Liver (tissue), 9 donors: Measurements from ENCODE around the gene UTP4. TPM values are rescaled to one million over a fixed set of nuclear protein-coding genes. Genes with fewer than 3 reads are reported as not detected.

ENCODE experiments used
- DNase-seq: peaks from one replicate; pipeline ENCODE4 v3.0.0-alpha.2; 2017; ENCODE audit warnings: low spot score
- H3K27ac ChIP-seq, 2 donors: one replicate each; pipeline ENCODE4 v1.7.0; 2013; ENCODE audit warnings: inconsistent platforms in 2 of 2, low read length in 2 of 2, control low read depth in 1 of 2, low read depth in 1 of 2, mild to moderate bottlenecking in 1 of 2
- H3K27me3 ChIP-seq, 4 donors: one replicate each; pipeline versions ENCODE4 v1.6.1 to v1.7.0; 2013; ENCODE audit warnings: low read length in 3 of 4, inconsistent platforms in 1 of 4, mild to moderate bottlenecking in 1 of 4, moderate library complexity in 1 of 4; ENCODE audit not compliant: control insufficient read depth in 4 of 4, insufficient read depth in 4 of 4
- H3K36me3 ChIP-seq, 4 donors: one replicate each; pipeline versions ENCODE4 v1.6.1 to v1.7.0; 2013; ENCODE audit warnings: low read length in 3 of 4, mild to moderate bottlenecking in 3 of 4, low read depth in 1 of 4, moderate library complexity in 1 of 4; ENCODE audit not compliant: control insufficient read depth in 4 of 4, insufficient read depth in 3 of 4
- H3K4me1 ChIP-seq, 4 donors: one replicate each; pipeline versions ENCODE4 v1.6.1 to v1.7.0; 2013; ENCODE audit warnings: low read length in 3 of 4, mild to moderate bottlenecking in 3 of 4, moderate library complexity in 1 of 4; ENCODE audit not compliant: control insufficient read depth in 4 of 4, insufficient read depth in 4 of 4
- H3K4me3 ChIP-seq, 3 donors: one replicate each; pipeline versions ENCODE4 v1.6.1 to v1.7.0; 2013; ENCODE audit warnings: low read length in 3 of 3, control low read depth in 1 of 3, low read depth in 1 of 3, mild to moderate bottlenecking in 1 of 3
- H3K9ac ChIP-seq, 2 donors: one replicate each; pipeline ENCODE4 v1.7.0; 2013; ENCODE audit warnings: low read length in 2 of 2, mild to moderate bottlenecking in 2 of 2, moderate library complexity in 2 of 2, control low read depth in 1 of 2, low read depth in 1 of 2
- H3K9me3 ChIP-seq, 4 donors: one replicate each; pipeline versions ENCODE4 v1.6.1 to v1.7.0; 2013; ENCODE audit warnings: low read length in 3 of 4; ENCODE audit not compliant: control insufficient read depth in 4 of 4
- ATF3 ChIP-seq: IDR thresholded peaks from 2 replicates; pipeline ENCODE4 v1.6.1; 2016; ENCODE audit warnings: antibody characterized with exemption
- CTCF ChIP-seq: fragments of 150-350 bp; IDR thresholded peaks from 2 replicates; pipeline ENCODE4 v1.5.1; 2017; ENCODE audit warnings: improper control_type of control experiment, low read depth, low read length; ENCODE audit not compliant: missing input control
- EGR1 ChIP-seq, 2 donors: IDR thresholded peaks; 2 replicates each; pipeline ENCODE4 v1.6.1; 2016 to 2018; ENCODE audit warnings: antibody characterized with exemption in 2 of 2, low read depth in 2 of 2
- FOXA1 ChIP-seq: IDR thresholded peaks from 2 replicates; pipeline ENCODE4 v1.6.1; 2016; ENCODE audit warnings: antibody characterized with exemption
- GABPA ChIP-seq, 2 donors: IDR thresholded peaks in 1 of 2; conservative IDR thresholded peaks in 1 of 2; 2 replicates each; pipeline ENCODE4 v1.6.1; 2016; ENCODE audit warnings: antibody characterized with exemption in 2 of 2, mild to moderate bottlenecking in 1 of 2, moderate library complexity in 1 of 2
- HNF4A ChIP-seq, 2 donors: conservative IDR thresholded peaks; 2 replicates each; pipeline ENCODE4 v1.6.1; 2016; ENCODE audit warnings: antibody characterized with exemption in 2 of 2, mild to moderate bottlenecking in 2 of 2
- HNF4G ChIP-seq: IDR thresholded peaks from 2 replicates; pipeline ENCODE4 v1.6.1; 2016; ENCODE audit warnings: antibody characterized with exemption
- JUND ChIP-seq, 2 donors: IDR thresholded peaks; 2 replicates each; pipeline ENCODE4 v1.6.1; 2016; ENCODE audit warnings: antibody characterized with exemption in 2 of 2
- MAX ChIP-seq: IDR thresholded peaks from 2 replicates; pipeline ENCODE4 v1.6.1; 2016; ENCODE audit warnings: antibody characterized with exemption
- RAD21 ChIP-seq, 2 donors: IDR thresholded peaks; 2 replicates each; pipeline ENCODE4 v1.6.1; 2016; ENCODE audit warnings: antibody characterized with exemption in 2 of 2, mild to moderate bottlenecking in 2 of 2
- SP1 ChIP-seq: IDR thresholded peaks from 2 replicates; pipeline ENCODE4 v1.6.1; 2018; ENCODE audit warnings: antibody characterized with exemption, mild to moderate bottlenecking
- TAF1 ChIP-seq: conservative IDR thresholded peaks from 2 replicates; pipeline ENCODE4 v1.6.1; 2016; ENCODE audit warnings: antibody characterized with exemption, mild to moderate bottlenecking
- WGBS: extraction: QIAGEN DNeasy Blood & Tissue Kit; methylation state at CpG from one replicate; pipeline ENCODE4 v1.1.7; 2013; 5-methylcytosine and 5-hydroxymethylcytosine counted together
- polyA plus RNA-seq, 2 donors: library from polyadenylated mRNA; stranded (reverse) in 1 of 2; unstranded in 1 of 2; fragments of 200-250 nt in 1 of 2; fragments of >200 nt in 1 of 2; fragmentation: Nextera tagmentation in 1 of 2; extraction: Ambion mirVana in 1 of 2; gene quantifications; one replicate each; pipeline versions ENCODE4 v1.2.1 to v1.2.3, GENCODE V29; 2013 to 2015
- total RNA-seq, 2 donors: library from RNA; depleted of rRNA; stranded (reverse); fragments of >200 nt; gene quantifications; one replicate each; pipeline ENCODE4 v1.2.3, GENCODE V29; 2014
- donor health status: healthy.
- donor health status: healthy.
- donor health status: healthy.
- donor health status: healthy.
- donor health status: healthy.

Gene UTP4
- total and polyA plus RNA-seq, 4 donors = 11.3 to 13.8 (median 12.4) TPM

- no peak for TF ChIP-seq CTCF
- TF ChIP-seq ATF3 = no peak
- no peak for TF ChIP-seq HNF4A (conservative IDR thresholded peaks at IDR 0.05)
- no peak for TF ChIP-seq MAX
Measured at GRCh38 chr16:69188716-69189115, 56.3 kb downstream of the UTP4 start (continued).

DNA sequence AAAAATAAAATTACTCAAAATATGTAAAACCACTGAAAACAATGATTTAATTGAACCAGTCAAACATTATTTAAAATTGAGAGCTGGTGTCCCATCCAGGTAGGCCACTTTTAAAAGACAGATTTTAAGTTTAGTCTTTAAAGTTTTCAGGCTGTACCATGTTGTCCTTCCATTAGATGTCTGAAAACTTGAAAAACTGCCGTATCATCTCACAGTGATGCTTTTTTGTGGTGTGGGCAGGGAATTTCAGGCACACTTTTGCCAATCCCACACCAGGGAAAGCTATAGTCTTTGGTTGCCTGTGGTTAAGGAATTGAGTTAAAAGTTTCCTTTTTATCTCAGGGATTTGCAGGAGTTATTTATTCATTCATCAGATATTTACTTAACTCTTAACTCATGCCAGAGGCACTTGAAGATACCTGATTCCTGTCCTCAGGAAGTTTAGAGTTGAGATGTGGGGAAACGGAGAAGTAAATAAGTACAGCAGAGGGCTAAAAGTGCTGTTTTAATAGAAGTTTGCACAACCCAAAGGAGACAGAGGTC lies 57.7 kb downstream of the UTP4 start:
- H3K4me3 ChIP-seq = no peak overlapping the region
- peaks cover 0 to 20% (median 15%) of the 10 kb centered on the region in 4 donors for H3K4me1 ChIP-seq
- 83% methylated on average over 2 of the region's 2 CpGs for WGBS

GRCh38 chr16:69190598-69190997 lies 58.1 kb downstream of the UTP4 start:
- Histone ChIP-seq H3K36me3 (no peaks in the 10 kb centered on the region), H3K9ac (no peak overlapping the region), H3K4me1 (peaks cover 0 to 20% (median 15%) of the 10 kb centered on the region in 4 donors), H3K27ac (no peak overlapping the region), H3K9me3 (no peaks in the 10 kb centered on the region), H3K4me3 (no peak overlapping the region), H3K27me3 (no peaks in the 10 kb centered on the region)
- no peak for DNase-seq
- WGBS = 83% methylated on average over 3 of the region's 3 CpGs
- no peak for TF ChIP-seq HNF4G
- no peak for TF ChIP-seq GABPA (IDR thresholded peaks at IDR 0.05 in 1 of 2, conservative IDR thresholded peaks at IDR 0.05 in 1 of 2)
- no peak for TF ChIP-seq JUND (IDR thresholded peaks at IDR 0.05)
- TF ChIP-seq RAD21 (IDR thresholded peaks at IDR 0.05) = no peak
- TF ChIP-seq FOXA1 = no peak
- no peak for TF ChIP-seq ATF3
- no peak for TF ChIP-seq TAF1
- TF ChIP-seq HNF4A (conservative IDR thresholded peaks at IDR 0.05) = no peak
- no peak for TF ChIP-seq EGR1 (IDR thresholded peaks at IDR 0.05; ENCODE audit: low read depth in 2 of 2)
- no peak for TF ChIP-seq SP1

More for the DNA sequence above, 57.7 kb downstream of the UTP4 start:
- no peak overlapping the region for H3K9ac ChIP-seq
- H3K36me3 ChIP-seq = no peaks in the 10 kb centered on the region
- H3K27me3 ChIP-seq = no peaks in the 10 kb centered on the region
- H3K27ac ChIP-seq = no peak overlapping the region
- H3K9me3 ChIP-seq = no peaks in the 10 kb centered on the region
- TF ChIP-seq ATF3 = no peak
- DNase-seq = no peak

DNA sequence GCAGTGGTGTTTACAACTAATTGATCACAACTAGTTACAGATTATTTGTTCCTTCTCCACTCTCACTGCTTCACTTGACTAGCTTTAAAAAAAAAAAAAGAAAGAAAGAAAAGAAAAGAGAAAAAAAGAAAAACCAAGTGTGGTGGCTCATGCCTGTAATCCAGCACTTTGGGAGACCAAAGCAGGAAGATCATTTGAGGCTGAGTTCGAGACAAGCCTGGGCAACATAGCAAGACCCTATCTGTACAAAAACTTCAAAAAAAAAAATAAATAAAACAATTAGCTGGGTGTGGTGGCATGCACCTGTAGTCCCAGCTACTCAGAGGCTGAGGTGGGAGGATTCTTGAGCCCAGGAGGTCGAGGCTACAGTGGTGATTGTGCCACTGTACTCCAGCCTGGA lies 58.7 kb downstream of the UTP4 start:
- TF ChIP-seq EGR1 (IDR thresholded peaks at IDR 0.05; ENCODE audit: low read depth in 2 of 2) (no peak), SP1 (no peak)
- no peak for DNase-seq
- Histone ChIP-seq H3K4me3 (no peak overlapping the region), H3K9me3 (no peaks in the 10 kb centered on the region), H3K9ac (no peak overlapping the region), H3K4me1 (peaks cover 2 to 20% (median 15%) of the 10 kb centered on the region in 4 donors), H3K36me3 (no peaks in the 10 kb centered on the region), H3K27me3 (no peaks in the 10 kb centered on the region), H3K27ac (no peak overlapping the region)
- 92% methylated on average over 2 of the region's 2 CpGs for WGBS
